Upper lobe of left lung (tissue), 6 donors: ENCODE measurements around the gene LAMTOR4. TPM values are rescaled to one million over a fixed set of nuclear protein-coding genes. Genes with fewer than 3 reads are reported as not detected.

Experiments used
- ATAC-seq, 2 donors: fragments of 200-7000 bp; cut with Tn5 transposase; one replicate each; pipeline ENCODE4 v1.9.1; 2022; ENCODE audit warnings: mild to moderate bottlenecking in 2 of 2, moderate library complexity in 2 of 2; ENCODE audit not compliant: low FRiP score in 2 of 2
- DNase-seq, 2 donors: peaks; one replicate each; pipeline ENCODE4 v3.0.0-alpha.2; 2019 to 2020
- H3K27ac ChIP-seq, 4 donors: fragments of 200-600 bp; sonication (generic); one replicate each; pipeline ENCODE4 v1.5.1; 2016 to 2019
- H3K27me3 ChIP-seq, 4 donors: fragments of 200-600 bp; sonication (generic); one replicate each; pipeline ENCODE4 v1.5.1; 2017 to 2019
- H3K36me3 ChIP-seq, 4 donors: fragments of 200-600 bp; sonication (generic); one replicate each; pipeline ENCODE4 v1.5.1; 2016 to 2019
- H3K4me1 ChIP-seq, 4 donors: fragments of 200-600 bp; sonication (generic); one replicate each; pipeline ENCODE4 v1.5.1; 2018 to 2019
- H3K4me3 ChIP-seq, 4 donors: fragments of 200-600 bp; sonication (generic); one replicate each; pipeline ENCODE4 v1.5.1; 2017 to 2019; ENCODE audit warnings: mild to moderate bottlenecking in 2 of 4, moderate library complexity in 1 of 4
- H3K9me3 ChIP-seq, 4 donors: fragments of 200-600 bp; sonication (generic); one replicate each; pipeline ENCODE4 v1.5.1; 2018 to 2019
- EP300 ChIP-seq, 4 donors: sonication (generic); formaldehyde crosslinking; IDR thresholded peaks; one replicate each; pipeline ENCODE4 v1.5.1; 2017; ENCODE audit warnings: antibody characterized with exemption in 4 of 4, control low read depth in 2 of 4
- POLR2A ChIP-seq, 4 donors: fragments of 450-650 bp; IDR thresholded peaks; one replicate each; pipeline ENCODE4 v1.5.1; 2016 to 2017; ENCODE audit warnings: antibody characterized with exemption in 4 of 4, mild to moderate bottlenecking in 2 of 4
- POLR2AphosphoS5 ChIP-seq, 2 donors: sonication (generic); formaldehyde crosslinking; IDR thresholded peaks; one replicate each; pipeline ENCODE4 v1.5.1; 2017; ENCODE audit warnings: antibody characterized with exemption in 2 of 2
- WGBS, 2 donors: methylation state at CpG; one replicate each; pipeline ENCODE4 v1.1.5; 2017 to 2018; 5-methylcytosine and 5-hydroxymethylcytosine counted together
- total RNA-seq, 6 donors: library from RNA; depleted of rRNA in 4 of 6; stranded (reverse); fragments of >200 nt in 4 of 6; gene quantifications; one replicate each; pipeline versions ENCODE4 v1.1.0 to v1.2.1, GENCODE V29; 2016 to 2021
- TF ChIP-seq, protein P1 (sequence below), 6 experiments: fragments of 450-650 bp in 4 of 6; fragments of 200-600 bp in 2 of 6; sonication (generic) in 2 of 6; IDR thresholded peaks; one replicate each; pipeline ENCODE4 v1.5.1; 2016 to 2019; ENCODE audit warnings: antibody characterized with exemption in 6 of 6
- donor health status: DM: no; HTN: no; CAD: no; lungs with moderate emphysema.
- donor health status: DM: no; HTN: yes; CAD: no; lungs with severe emphysema.

The LAMTOR4 gene
- total RNA-seq, 6 donors from 2014 or later, result 111 to 223 (median 148) TPM

- ATAC-seq (no peak), DNase-seq (peak in 1 of 2 donors; percentile 52)
- Histone ChIP-seq H3K27me3 (no peaks in the 10 kb centered on the region), H3K4me1 (peaks cover 19 to 54% (median 35%) of the 10 kb centered on the region in 4 donors), H3K36me3 (peaks cover 3 to 45% (median 36%) of the 10 kb centered on the region in 4 donors), H3K9me3 (no peaks in the 10 kb centered on the region), H3K27ac (peak overlapping the region in 2 of 4 donors; percentile 6 to 64), H3K4me3 (no peak overlapping the region)
- TF ChIP-seq EP300 (IDR thresholded peaks at IDR 0.05), result no peak
- TF ChIP-seq POLR2A (IDR thresholded peaks at IDR 0.05), result no peak
- TF ChIP-seq, protein P1, sequence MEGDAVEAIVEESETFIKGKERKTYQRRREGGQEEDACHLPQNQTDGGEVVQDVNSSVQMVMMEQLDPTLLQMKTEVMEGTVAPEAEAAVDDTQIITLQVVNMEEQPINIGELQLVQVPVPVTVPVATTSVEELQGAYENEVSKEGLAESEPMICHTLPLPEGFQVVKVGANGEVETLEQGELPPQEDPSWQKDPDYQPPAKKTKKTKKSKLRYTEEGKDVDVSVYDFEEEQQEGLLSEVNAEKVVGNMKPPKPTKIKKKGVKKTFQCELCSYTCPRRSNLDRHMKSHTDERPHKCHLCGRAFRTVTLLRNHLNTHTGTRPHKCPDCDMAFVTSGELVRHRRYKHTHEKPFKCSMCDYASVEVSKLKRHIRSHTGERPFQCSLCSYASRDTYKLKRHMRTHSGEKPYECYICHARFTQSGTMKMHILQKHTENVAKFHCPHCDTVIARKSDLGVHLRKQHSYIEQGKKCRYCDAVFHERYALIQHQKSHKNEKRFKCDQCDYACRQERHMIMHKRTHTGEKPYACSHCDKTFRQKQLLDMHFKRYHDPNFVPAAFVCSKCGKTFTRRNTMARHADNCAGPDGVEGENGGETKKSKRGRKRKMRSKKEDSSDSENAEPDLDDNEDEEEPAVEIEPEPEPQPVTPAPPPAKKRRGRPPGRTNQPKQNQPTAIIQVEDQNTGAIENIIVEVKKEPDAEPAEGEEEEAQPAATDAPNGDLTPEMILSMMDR (IDR thresholded peaks at IDR 0.05), result no peak
- TF ChIP-seq POLR2AphosphoS5 (IDR thresholded peaks at IDR 0.05), result no peak
Observed at GRCh38 chr7:100152404-100152803, 3.7 kb downstream of the LAMTOR4 start.

DNA sequence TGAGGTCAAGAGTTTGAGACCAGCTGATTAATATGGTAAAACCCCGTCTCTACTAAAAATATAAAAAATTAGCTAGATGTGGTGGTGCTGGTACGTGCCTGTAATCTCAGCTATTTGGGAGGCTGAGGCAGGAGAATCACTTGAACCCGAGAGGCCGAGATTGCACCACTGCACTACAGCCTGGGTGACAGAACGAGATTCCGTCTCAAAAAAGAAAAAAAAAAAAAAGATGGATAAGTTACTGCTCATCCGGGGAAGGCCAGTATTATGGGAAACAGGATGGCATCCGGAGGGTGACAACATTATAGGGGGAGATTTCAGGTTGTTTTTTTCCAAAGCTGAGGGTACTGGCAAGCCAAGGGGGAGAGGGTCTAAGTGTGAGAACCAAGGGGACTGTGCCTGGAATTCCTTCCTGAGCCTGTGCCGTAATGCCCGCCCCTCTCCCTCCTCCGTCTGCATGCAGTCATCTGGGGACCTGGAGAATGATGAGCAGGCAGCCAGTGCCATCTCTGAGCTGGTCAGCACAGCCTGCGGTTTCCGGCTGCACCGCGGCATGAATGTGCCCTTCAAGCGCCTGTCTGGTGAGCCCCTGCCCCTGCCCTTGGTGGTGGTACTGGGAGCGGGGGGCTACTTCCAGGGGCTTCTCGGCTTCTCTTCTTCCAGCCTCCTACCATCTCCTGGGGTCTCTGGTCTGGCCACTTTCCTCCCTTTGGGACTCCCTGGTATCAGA is 4.4 kb downstream of the LAMTOR4 start:
- Histone ChIP-seq H3K4me1 (peaks cover 23 to 59% (median 41%) of the 10 kb centered on the region in 4 donors), H3K9me3 (no peaks in the 10 kb centered on the region), H3K27me3 (no peaks in the 10 kb centered on the region), H3K4me3 (no peak overlapping the region), H3K27ac (peak overlapping the region in 1 of 4 donors; percentile 64), H3K36me3 (peaks cover 3 to 45% (median 36%) of the 10 kb centered on the region in 4 donors)
- ATAC-seq (no peak), DNase-seq (peak in 1 of 2 donors; percentile 54)
- WGBS, 2 donors, result 89 to 90% methylated on average over 13 to 15 of the region's 18 CpGs
- no peak for TF ChIP-seq EP300 (IDR thresholded peaks at IDR 0.05)
- TF ChIP-seq, protein P1 (IDR thresholded peaks at IDR 0.05), result no peak
- TF ChIP-seq POLR2AphosphoS5 (IDR thresholded peaks at IDR 0.05), result no peak
- TF ChIP-seq POLR2A (IDR thresholded peaks at IDR 0.05), result no peak

DNA sequence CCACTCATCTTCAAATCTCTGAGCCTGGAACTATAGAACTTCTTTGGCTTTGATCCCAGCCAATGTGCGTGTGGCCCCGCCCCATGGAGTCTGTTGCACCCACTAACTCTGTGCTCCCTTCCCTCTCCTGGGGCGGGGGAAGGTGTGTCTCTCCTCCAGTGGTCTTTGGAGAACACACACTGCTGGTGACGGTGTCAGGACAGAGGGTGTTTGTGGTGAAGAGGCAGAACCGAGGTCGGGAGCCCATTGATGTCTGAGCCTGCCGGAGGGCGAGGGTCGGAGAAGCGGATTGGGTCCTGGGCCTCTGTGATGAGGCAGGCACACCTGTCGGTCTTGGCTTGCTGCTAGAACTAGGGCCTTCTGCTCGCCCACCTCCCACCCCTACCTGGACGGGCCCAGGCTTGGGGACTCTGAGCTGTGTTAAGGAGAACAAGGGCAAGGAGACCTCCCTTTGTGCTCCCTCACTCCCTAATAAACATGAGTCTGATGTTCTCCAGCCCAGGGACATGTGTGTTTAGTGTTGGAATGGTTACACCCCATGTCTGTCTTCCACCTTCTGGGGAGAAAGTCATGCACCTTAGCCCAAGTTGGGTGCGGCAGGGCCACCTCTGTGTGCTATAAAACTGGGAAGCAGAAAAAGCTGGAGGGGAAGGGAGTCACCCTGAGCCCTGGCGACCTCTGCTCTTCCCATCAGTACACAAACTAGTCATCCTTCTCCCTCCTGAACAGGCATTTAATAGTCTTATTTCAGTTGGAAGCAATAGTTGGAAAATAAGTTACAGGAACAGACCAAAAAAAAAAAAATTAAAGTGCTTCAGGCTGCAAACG is 5.2 kb downstream of the LAMTOR4 start:
- Histone ChIP-seq H3K27ac (no peak overlapping the region), H3K36me3 (peaks cover 3 to 45% (median 36%) of the 10 kb centered on the region in 4 donors), H3K4me3 (no peak overlapping the region), H3K4me1 (peaks cover 21 to 59% (median 42%) of the 10 kb centered on the region in 4 donors), H3K27me3 (no peaks in the 10 kb centered on the region), H3K9me3 (no peaks in the 10 kb centered on the region)
- TF ChIP-seq, protein P1 (IDR thresholded peaks at IDR 0.05), result no peak
- no peak for TF ChIP-seq EP300 (IDR thresholded peaks at IDR 0.05)
- TF ChIP-seq POLR2A (IDR thresholded peaks at IDR 0.05), result no peak
- ATAC-seq (no peak), DNase-seq (no peak)
- 80 to 83% methylated on average over 15 to 16 of the region's 16 CpGs for WGBS, 2 donors

DNA sequence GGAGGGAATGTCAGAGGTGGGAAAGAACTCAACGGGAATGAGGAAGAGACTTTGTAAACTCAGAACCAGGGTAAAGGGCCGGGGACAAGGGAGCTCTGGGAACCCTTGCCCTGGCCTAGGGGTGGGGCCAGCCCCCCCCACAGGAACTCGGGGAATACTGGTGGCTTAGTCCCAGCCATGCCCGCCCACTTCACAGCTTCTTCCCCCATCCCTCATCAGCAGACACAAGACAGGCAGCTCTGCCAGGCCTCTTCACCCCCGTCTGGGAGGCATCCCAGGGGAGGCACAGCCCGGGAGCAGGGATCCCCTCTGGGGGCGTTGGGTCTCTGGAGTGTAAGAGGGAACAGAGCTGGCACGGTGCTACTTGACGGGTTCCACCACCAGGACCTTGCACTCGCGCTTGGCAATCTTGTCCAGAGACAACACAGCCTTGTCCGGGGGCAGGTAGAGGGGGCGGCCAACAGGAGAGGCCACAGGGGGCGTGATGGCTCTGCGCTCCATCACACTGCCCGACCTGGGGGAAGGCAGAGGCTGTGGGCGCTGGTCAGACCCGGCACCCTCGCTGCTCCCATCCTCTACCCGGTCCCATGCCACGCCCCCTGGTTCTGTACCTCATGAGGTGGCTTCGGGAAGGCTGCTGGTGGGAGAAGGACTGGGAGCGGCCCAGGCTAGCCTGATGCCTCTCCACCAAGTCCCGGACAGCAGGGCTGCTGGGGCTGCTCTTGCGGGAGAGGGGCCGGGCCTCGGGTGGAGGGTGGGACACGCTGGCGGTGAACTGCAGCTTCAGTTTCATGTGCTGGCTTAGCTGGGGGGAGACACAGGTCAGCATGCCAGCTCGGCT is 6.2 kb downstream of the LAMTOR4 start:
- no peak for ATAC-seq
- H3K4me3 ChIP-seq, result no peak overlapping the region
- H3K27ac ChIP-seq, result peak overlapping the region in 1 of 4 donors; percentile 7
- TF ChIP-seq POLR2A (IDR thresholded peaks at IDR 0.05) (no peak), EP300 (IDR thresholded peaks at IDR 0.05) (no peak), POLR2AphosphoS5 (IDR thresholded peaks at IDR 0.05) (no peak)
- TF ChIP-seq, protein P1 (IDR thresholded peaks at IDR 0.05), result no peak
- WGBS, 2 donors, result 59 to 83% methylated on average over 7 to 27 of the region's 30 CpGs
- peaks cover 3 to 45% (median 36%) of the 10 kb centered on the region in 4 donors for H3K36me3 ChIP-seq
- DNase-seq, result peak in 1 of 2 donors; percentile 68
- no peaks in the 10 kb centered on the region for H3K9me3 ChIP-seq
- no peaks in the 10 kb centered on the region for H3K27me3 ChIP-seq
- H3K4me1 ChIP-seq, result peaks cover 13 to 51% (median 37%) of the 10 kb centered on the region in 4 donors
